NCI-H748 treated with DMSO at 0.1 percent for 48 hours (cell line): Measurements from ENCODE around the gene OGG1.
A peak's percentile ranks its signal among the peaks of the same experiment; 100 is the strongest.

Experiments
- DNase-seq: peaks from one replicate; lab custom pipeline; 2025; lab: John Stamatoyannopoulos, UW

Gene OGG1

DNA sequence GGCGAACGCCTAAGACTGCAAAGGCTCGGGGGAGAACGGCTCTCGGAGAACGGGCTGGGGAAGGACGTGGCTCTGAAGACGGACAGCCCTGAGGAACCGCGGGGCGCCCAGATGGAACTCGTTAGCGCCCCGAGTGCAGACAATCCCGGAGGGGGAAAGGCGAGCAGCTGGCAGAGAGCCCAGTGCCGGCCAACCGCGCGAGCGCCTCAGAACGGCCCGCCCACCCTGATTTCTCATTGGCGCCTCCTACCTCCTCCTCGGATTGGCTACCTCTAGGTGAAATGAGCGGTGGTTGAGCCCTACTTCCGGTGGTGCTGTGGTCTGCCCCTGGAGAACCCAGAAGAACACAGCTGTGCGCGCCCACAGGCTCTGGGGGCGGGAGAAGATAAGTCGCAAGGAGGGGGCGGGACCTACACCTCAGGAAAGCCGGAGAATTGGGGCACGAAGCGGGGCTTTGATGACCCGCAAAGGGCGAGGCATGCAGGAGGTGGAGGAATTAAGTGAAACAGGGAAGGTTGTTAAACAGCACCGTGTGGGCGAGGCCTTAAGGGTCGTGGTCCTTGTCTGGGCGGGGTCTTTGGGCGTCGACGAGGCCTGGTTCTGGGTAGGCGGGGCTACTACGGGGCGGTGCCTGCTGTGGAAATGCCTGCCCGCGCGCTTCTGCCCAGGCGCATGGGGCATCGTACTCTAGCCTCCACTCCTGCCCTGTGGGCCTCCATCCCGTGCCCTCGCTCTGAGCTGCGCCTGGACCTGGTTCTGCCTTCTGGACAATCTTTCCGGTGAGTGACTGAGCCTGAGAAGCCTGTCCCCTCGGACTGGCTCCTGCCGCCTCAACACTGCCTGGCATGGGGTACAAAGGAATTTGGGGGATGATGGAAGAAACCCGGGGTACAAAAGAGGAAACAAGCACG is at the start of gene OGG1:
Gene OGG1 (plus strand): TSS at position 308 of the 911 bp plus-strand sequence. CDS start 335 bp downstream, at position 643.
- DNase-seq = peak; percentile 78

DNA sequence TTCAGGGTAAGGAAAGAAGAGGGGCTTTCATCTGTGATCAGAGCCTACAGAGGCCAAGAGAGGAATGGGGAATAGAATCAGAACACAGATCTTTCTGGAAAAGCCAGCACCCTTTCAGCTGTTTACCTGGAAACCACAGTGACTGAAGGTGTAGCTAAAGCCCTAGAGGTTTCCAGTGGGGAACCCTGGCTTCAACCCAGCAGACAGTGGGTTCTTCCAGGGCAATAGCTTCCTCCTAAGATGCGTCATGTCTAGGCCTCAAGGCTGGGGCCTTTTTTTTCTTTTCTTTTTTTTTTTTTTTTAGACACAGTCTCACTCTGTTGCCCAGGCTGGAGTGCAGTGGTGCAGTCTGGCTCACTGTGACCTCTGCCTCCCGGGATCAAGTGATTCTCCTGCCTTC is 49.2 kb upstream of the OGG1 start:
- no peak for DNase-seq

DNA sequence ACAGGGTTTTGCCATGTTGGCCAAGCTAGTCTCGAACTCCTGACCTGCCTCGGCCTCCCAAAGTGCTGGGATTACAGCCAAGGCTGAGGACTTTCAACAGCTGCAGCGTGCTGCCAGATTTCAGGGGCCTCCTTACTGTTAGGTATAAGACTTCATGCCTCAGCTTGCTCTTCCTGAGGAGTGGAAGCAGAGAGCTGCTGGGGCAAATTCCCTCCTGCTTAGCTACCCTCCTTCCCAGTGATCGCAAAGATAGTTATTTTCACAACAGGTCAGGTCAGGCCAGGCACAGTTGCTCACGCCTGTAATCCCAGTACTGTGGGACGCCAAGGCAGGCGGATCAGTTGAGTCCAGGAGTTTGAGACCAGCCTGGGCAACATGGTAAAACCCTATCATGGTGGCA is 48.7 kb upstream of the OGG1 start:
- DNase-seq = no peak

DNA sequence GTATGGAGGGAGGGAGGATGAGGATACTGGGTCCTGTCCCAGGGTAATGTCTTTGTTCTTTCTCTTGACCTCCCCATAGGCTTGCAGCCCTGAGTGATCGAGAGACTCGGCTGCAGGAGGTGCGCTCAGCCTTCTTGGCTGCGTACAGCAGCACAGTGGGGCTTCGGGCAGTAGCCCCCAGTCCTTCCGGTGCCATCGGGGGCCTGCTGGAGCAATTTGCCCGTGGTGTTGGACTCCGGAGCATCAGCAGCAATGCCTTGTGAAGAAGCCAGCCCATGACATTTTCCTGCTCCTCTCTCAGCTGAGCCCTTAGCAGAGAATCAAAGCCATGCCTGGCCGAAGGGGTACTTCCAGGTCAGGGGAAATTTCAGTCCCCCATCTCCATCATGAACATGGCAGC is 48.0 kb upstream of the OGG1 start:
- no peak for DNase-seq

DNA sequence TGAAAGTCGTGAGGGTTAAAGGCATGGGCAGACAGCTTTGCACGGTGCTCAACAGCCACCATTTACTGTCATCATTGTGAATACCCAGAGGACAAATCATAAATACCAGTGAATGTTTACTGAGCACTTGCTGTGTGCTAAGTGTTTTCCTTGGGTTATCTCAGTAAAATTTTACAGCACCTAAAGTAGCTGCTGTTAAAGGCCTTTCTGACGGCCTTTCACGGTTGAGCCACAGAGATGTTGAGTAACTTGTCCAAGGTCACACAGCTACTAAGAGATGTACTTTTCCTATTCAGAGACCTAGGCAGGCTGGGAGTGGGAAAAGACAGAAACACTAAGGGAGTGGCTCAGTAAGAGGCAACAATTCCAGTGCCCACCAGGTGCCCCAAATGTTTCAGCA is 46.5 kb upstream of the OGG1 start:
- DNase-seq = no peak

DNA sequence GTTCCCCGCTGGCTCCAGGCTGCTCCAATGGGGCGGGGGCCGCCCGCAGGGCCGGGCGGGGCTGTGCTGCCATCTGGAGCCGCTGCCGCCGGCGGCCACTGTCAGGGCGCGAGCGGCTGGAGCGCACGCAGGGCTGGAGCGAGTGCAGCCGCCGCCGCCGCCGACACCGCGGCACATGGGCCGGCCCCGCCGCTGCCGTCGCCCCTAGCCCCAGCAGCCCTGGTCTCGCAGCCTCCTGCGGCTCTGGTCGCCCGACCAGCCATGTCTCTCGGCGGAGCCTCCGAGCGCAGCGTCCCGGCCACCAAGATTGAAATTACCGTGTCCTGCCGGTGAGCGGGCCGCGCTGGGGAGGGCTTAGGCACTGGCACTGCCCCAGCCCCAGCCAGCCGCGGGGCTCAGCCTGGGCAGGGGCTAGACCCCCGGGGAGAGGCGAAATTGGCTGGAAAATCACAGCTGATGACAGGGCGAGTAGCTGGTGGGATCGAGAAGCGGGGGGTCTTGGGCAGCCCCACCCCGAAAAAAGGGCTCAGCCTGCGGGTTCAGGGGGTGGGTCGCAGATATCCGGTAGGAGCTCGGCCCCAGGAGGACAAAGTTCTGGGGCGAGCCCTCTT is 45.9 kb upstream of the OGG1 start, which contains the start of gene CPNE9:
Gene CPNE9 (plus strand): TSS at position 98 of the 611 bp plus-strand sequence. CDS start 164 bp downstream, at position 262.
- no peak for DNase-seq

DNA sequence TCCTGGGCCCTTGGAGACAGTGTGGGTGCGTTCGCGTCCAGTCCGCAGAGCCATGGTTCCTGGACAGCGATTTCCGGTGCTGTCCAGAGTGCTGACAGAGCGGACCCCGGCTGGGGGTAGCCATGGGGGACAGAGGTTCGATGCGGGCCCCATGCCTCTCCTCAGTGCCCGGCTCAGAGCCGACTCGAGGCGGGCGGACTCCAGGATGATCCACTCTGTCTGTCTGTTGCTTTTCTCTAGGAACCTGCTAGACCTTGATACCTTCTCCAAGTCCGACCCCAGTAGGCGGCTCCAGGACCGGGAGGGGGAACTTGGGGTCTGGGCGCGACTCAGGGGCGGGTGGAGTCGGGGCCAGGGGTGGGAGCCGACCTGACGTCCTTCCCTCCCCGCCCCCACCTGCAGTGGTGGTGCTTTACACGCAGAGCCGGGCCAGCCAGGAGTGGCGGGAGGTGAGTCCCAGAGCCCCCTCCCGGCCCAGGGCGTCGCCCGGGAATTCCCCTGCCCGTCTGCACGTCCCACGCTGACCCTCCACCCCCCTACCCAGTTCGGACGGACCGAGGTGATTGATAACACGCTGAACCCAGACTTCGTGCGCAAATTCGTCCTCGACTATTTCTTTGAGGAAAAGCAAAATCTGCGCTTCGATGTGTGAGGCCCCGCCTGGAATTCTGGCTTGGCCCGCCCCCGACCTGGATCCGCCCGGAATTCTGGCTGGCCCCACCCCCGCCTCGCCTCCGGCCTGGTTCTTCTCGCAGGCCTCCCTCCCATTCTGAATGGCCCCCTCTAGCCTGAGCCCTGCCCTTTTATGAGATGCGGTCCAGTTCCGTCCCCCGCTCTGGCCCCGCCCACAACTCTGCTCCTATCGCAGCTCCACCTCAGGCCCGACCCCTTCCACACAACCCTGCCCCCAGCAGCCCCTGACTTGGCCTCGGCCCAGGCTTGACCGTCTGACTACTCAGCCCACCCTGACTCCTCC is 45.1 kb upstream of the OGG1 start:
- no peak for DNase-seq

DNA sequence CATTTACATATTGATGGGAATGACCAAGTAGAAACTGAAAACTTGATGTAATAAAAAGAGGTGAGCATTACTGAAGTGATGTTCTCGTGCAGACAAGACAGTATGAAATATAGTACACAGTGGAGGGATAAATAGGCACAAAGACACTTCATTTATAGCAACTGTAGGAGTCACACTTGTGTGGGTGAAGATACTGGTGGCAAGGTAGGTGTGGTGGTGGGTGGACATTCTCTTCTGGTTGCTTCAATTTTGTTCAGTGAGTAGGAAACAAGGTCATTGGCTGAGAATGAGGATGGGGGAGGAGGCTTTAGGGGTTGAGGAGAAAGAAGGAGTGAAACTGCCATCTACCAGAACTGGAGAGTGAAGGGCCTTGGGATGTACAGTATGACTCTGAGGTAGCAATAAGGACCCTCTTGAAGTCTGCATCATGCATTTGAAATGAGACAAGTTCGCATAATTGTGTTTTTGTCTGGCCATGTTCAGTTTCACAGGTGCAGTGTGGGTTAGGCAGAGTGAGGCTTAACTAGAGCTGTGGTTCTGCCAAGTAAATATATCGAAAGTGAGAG is 39.5 kb upstream of the OGG1 start:
- no peak for DNase-seq

DNA sequence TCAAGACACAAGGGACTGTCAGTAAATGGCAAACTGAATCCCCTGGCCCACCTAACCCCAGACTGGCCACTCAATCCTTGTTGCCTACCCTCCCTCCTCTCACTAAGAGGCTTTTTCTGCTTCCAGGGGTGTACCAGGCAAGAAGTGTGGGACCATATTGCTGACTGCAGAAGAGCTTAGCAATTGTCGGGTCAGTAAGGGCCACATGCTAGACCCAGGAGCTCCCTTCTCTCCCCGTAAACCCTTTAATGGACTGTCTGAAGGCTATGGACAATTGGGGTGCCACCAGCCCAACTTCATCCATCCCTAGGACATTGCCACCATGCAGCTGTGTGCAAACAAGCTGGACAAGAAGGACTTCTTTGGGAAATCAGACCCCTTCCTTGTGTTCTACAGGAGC is 37.3 kb upstream of the OGG1 start:
- DNase-seq = no peak

DNA sequence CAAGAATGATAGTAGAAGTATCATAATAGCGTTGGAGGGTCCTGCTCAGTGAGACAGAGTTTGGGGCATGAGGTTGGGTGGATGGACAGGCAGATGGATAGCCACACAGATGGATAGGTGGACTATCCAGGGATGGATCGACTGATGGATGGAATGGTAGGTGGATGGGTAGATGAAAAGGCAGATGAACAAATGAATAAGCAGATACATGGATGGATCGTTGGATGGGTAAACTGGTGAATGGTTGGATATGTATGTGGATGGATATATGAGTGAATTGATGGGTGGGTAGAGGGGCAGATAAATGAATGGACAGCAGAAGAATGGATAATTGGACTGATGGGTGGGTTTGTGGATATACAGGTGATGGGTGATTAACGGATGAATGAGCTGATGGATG is 36.6 kb upstream of the OGG1 start:
- DNase-seq = no peak

DNA sequence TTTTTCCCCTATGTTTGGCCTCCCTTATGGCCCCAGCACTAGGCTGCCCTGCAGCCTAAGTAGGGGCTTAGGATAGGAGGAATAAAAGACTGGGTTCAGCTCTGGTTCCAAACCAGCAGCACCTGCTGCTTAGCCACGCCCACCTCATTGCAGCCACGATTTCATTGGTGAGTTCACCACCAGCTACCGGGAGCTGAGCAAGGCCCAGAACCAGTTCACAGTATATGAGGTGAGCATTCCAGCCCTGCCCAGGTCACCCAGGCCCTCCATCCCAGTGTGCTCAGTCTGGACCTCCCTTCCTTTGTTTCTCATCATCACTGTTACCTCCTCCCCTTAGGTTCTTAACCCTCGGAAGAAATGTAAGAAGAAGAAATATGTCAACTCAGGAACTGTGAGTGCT is 34.6 kb upstream of the OGG1 start:
- DNase-seq = no peak

DNA sequence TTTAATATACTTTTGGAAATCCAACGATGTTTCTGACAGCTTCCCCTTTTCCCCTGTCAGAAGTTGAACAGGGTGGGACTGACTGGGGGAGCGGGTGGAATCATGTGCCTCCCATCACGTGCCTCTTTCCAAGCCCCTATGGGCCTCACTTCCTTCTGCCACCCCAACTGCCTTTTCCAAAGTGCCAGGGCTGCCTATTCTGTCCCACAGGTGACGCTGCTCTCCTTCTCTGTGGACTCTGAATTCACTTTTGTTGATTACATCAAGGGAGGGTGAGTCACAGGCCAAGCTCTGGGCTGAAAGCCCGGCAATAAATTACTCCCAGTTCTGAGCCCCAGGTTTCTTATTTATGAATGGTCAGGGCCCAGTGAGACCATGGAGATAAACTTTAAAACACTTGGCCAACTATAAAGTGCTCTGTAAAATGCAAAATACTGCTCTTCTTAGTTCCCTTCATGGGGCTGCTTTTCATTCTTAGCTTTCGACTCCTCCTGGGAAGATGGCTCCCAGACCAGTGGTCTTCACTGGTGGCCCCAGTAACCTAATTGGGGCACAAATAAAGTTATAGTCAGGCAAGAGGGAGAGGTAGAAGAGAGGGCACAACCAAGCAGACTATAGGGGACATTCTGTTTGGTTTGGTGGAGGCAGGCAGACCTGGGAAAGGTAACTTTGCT is 33.9 kb upstream of the OGG1 start:
- no peak for DNase-seq

DNA sequence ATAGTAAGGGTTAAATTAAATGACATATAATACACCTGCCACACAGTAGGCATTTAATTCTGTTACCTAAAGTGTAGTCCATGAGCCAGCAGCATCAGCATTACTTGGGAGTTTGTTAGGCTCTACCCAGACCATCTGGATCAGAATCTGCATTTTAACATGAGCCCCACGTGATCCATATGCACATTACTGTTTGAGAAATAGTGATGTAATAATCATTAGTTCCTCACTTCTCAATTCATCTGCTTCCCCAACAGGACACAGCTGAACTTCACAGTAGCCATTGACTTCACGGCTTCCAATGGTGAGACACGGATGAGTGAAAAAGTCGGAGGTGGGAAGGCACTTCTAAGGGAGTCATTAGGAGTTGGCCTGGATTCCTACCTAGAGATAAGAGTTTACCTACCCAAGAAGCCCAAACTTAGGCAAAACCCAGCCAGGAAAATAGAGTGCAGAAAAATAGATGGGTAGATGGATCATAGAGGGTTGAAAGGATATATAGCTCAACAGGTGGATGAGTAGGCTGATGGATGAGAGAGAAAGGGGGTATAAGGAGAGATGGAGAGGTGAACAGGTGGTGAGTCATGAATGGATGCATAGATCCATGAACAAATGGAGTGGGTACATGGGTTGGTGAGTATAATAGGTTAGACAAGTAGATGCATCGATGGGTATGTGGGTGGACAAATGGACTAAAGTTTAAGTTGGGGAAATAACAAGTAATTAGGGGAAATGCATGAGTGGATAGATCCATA is 32.8 kb upstream of the OGG1 start:
- DNase-seq = no peak

DNA sequence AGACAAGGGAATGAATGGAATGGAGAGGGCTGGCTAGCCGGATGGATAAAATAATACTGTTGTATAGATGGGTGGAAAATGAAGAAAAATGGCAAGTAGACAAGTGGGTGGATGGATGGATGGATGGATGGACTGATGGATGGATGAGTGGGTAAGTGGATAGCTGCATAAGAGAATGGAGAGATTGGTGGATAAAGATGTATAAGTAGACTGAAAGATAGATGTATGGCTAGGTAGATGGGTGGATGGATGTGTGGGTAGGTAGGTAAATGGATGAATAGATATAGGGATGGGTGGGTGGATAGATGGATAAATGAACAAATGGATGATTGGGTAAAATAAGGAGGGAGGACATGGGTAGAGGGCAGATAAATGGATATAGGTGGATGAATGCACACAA is 32.2 kb upstream of the OGG1 start:
- DNase-seq = no peak

DNA sequence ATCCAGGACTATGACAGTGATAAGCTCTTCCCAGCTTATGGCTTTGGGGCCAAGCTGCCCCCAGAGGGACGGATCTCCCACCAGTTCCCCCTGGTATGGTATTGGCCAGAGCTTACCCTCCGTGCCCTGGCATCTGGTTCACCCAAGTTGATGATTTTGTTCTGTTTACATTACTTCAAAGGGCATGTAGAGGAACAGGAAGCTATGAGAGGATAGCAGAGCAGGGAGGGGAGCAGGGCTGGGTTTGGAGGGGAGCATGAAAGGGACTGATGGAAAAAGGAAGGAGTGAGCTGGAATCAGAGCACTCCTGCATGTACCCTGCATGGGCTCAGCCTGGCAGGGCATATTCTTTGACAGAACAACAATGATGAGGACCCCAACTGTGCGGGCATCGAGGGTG is 31.6 kb upstream of the OGG1 start:
- no peak for DNase-seq

DNA sequence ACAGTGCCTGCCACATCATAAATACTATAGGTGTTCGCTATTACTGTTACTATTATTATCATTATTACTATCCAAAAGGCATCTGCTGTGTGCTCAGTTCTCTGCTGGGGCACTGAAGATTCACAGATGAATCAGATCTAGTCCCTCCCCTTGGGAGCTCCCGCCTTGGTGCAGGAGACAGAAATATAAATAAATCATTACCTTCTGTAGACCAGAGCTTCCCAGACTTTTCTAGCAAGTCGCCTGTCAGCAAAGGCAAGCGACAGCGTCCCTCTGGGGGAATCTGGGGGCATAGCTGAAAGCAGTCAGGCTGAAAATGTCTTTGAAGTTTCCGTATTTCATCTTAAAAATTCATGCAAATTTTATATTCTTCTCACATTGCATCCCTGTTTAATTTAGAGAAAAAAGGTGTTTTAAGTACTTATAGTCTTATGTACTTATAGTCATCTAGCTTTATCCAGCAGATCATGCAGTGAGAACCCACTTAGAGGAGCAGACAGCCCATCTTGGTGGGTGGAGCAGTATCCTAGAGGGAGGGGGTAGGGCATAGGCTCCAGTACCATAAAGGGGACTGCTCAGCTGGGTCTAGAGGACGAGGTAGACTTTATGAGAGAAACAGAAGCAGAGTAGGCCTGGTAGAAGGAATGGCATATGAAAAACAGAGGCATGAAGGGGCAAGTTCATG is 28.6 kb upstream of the OGG1 start:
- no peak for DNase-seq

DNA sequence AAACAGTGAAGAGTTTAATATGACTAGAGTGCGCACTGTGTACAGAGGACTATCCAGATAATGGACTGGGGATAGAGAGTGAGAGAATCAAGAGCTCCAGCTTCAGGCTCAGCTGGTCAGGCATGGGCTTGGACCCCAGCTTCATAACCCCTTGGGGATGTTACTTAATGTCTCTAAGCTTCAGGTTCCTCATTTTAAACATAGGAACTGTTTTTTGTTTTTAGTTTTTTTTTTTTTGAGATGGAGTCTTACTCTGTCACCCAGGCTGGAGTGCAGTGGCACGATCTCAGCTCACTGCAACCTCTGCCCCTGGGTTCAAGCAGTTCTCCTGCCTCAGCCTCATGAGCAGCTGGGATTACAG is 28.1 kb upstream of the OGG1 start:
- DNase-seq = no peak

DNA sequence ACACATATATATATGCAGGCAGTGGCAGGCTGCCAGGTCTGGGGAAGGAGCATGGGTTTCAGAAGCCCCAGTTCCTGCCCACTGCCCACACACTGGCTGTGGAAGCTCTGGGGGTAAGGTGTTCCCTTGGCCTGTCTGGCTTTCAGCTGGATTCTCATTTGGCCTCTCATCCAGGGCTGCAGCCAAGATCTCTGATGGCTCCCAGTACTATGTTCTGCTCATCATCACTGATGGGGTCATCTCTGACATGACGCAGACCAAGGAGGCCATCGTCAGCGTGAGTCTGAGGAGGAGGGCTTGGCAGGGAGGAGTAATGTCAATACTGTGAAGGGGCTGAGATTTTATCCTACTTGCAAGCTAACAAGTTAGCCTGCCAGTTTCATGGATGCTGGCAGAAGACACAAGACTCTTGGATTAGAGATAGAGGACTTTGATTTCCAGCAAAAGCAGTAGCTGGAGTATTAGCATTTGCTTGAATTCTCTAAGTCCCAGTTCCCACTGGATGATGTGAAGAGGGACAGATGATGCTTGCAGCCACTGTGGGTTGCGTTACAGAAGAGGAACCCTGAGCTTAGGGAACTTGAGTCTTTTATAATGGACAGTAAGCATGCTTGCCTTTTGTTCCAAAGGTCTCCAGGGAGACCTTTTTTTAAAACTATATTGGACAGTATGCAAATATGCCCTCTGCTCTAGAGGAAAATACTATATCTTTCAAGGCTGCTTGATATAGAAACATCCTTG is 23.8 kb upstream of the OGG1 start:
- no peak for DNase-seq

DNA sequence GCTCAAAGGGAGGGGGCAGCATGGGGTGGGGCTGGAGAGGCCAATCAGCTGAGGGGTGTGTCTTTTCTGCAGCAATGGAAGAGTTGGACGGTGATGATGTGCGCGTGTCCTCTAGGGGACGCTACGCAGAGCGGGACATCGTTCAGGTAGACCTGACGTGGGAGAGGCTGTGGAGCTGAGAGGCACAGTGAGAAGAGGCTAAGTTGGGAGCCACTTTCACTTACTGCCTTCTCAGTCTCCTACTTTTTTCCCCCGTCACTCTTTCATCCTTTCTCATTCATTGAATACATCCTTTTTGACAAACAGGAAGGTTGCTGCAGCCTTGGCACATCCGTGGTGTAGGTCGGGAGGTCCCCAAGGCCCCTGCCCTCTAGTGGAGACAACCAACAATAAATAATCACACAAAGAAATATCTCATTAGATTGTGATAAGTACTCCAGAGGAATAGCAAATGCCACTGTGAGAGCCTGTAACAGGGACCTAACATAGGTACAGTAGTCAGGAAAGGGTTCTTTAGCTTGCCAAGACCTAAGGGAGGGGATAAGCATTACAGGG is 22.6 kb upstream of the OGG1 start:
- no peak for DNase-seq
